GM12891 (cell line): ENCODE results near the gene DAPP1.

Experiments used
- PAX5 ChIP-seq: IDR thresholded peaks from 2 replicates; pipeline ENCODE4 v1.6.1; 2011; ENCODE audit warnings: low read length, moderate library complexity, mild to moderate bottlenecking; ENCODE audit not compliant: insufficient read depth, severe bottlenecking
- POLR2A ChIP-seq: IDR thresholded peaks from 2 replicates; pipeline ENCODE4 v1.6.1; 2011; ENCODE audit warnings: low read depth, low read length, control low read depth
- POLR2AphosphoS5 ChIP-seq: IDR thresholded peaks from 2 replicates; pipeline ENCODE4 v1.6.1; 2011; ENCODE audit warnings: low read depth, low read length, control low read depth
- POU2F2 ChIP-seq: IDR thresholded peaks from 2 replicates; pipeline ENCODE4 v1.6.1; 2011; ENCODE audit warnings: low read depth, mild to moderate bottlenecking, control low read depth, low read length, moderate library complexity
- SPI1 ChIP-seq: IDR thresholded peaks from 2 replicates; pipeline ENCODE4 v1.6.1; 2011; ENCODE audit warnings: low read depth, low read length, control low read depth
- TAF1 ChIP-seq: IDR thresholded peaks from 2 replicates; pipeline ENCODE4 v1.6.1; 2011; ENCODE audit warnings: low read depth, low read length, control low read depth

GRCh38 chr4:99835942-99836341, 19.3 kb downstream of the DAPP1 start:
- TF ChIP-seq POLR2AphosphoS5 (no peak), POLR2A (no peak), PAX5 (no peak), TAF1 (no peak), SPI1 (no peak), POU2F2 (no peak)
